ENCODE measurements around the gene RGS8. TPM values are rescaled to one million over a fixed set of nuclear protein-coding genes. Genes with fewer than 3 reads are reported as not detected.

Gene RGS8
- under 1 TPM in 1 of 2 experiments, not detected in 1; 0.05 TPM for total RNA-seq

- ChIA-PET POLR2A (interaction anchor here (0.7 kb wide), 1 partner anchor 109 kb away, joined by 3 read pairs; no protein-coding TSS in a partner anchor), CTCF (interaction anchor here (0.6 to 1.5 kb wide), 3 partner anchors 21 to 98 kb away, joined by 3 to 6 read pairs (median 4); no protein-coding TSS in a partner anchor)
- no peak for DNase-seq
- no peak within 1 kb of the TSS for H3K27ac Mint-ChIP-seq
- no peaks in the 10 kb centered on the region for H3K36me3 Mint-ChIP-seq
- peaks cover 17% of the 10 kb centered on the region for H3K27me3 Mint-ChIP-seq
- intact Hi-C loops (cut with micrococcal nuclease): no loop called here
- H3K4me3 Mint-ChIP-seq: no peak within 1 kb of the TSS
- H3K9me3 Mint-ChIP-seq: no peaks in the 10 kb centered on the region
- peaks cover 6% of the 10 kb centered on the region for H3K4me1 Mint-ChIP-seq (ENCODE audit: low read depth)
Measured at GRCh38 chr1:182684116-182684828, at the start of gene RGS8. Gene RGS8 (minus strand): TSS chr1:182684587. CDS start chr1:182669649, 14,938 bp downstream.

- POLR2A ChIA-PET: no interaction called here
- Mint-ChIP-seq H3K27me3 (peaks cover 6% of the 10 kb centered on the region), H3K9me3 (no peaks in the 10 kb centered on the region), H3K4me1 (ENCODE audit: low read depth) (no peaks in the 10 kb centered on the region), H3K27ac (no peak overlapping the region), H3K36me3 (no peaks in the 10 kb centered on the region), H3K4me3 (no peak overlapping the region)
- CTCF ChIA-PET: interaction anchor here (0.9 kb wide), 1 partner anchor 50 kb away, joined by 3 read pairs; no protein-coding TSS in a partner anchor
- DNase-seq: no peak
- intact Hi-C loops (cut with micrococcal nuclease): no loop called here
Measured at GRCh38 chr1:182731852-182732575, 47.6 kb upstream of the RGS8 start.

- H3K9me3 Mint-ChIP-seq: no peaks in the 10 kb centered on the region
- ChIA-PET POLR2A (no interaction called here), CTCF (no interaction called here)
- intact Hi-C loops (cut with micrococcal nuclease): no loop called here
- H3K4me1 Mint-ChIP-seq (ENCODE audit: low read depth): no peaks in the 10 kb centered on the region
- H3K36me3 Mint-ChIP-seq: no peaks in the 10 kb centered on the region
- H3K4me3 Mint-ChIP-seq: no peak overlapping the region
- no peaks in the 10 kb centered on the region for H3K27me3 Mint-ChIP-seq
- DNase-seq: no peak
- H3K27ac Mint-ChIP-seq: no peak overlapping the region
Measured at GRCh38 chr1:182726912-182727311, 42.5 kb upstream of the RGS8 start.

- H3K36me3 Mint-ChIP-seq: no peaks in the 10 kb centered on the region
- intact Hi-C loops (cut with micrococcal nuclease): no loop called here
- ChIA-PET CTCF (no interaction called here), POLR2A (no interaction called here)
- H3K27ac Mint-ChIP-seq: no peak overlapping the region
- H3K4me3 Mint-ChIP-seq: no peak overlapping the region
- no peaks in the 10 kb centered on the region for H3K27me3 Mint-ChIP-seq
- H3K9me3 Mint-ChIP-seq: no peaks in the 10 kb centered on the region
- no peak for DNase-seq
- H3K4me1 Mint-ChIP-seq (ENCODE audit: low read depth): peaks cover 3% of the 10 kb centered on the region
Measured at GRCh38 chr1:182725259-182726255, 41.2 kb upstream of the RGS8 start.

GRCh38 chr1:182724215-182724614, 39.8 kb upstream of the RGS8 start:
- H3K4me1 Mint-ChIP-seq (ENCODE audit: low read depth): peaks cover 3% of the 10 kb centered on the region
- H3K4me3 Mint-ChIP-seq: no peak overlapping the region
- DNase-seq: no peak
- ChIA-PET CTCF (interaction anchor here (1.1 to 1.6 kb wide), 2 partner anchors 95 to 129 kb away, joined by 3 read pairs; no protein-coding TSS in a partner anchor), POLR2A (no interaction called here)
- no peaks in the 10 kb centered on the region for H3K9me3 Mint-ChIP-seq
- intact Hi-C loops (cut with micrococcal nuclease): no loop called here
- no peaks in the 10 kb centered on the region for H3K27me3 Mint-ChIP-seq
- H3K36me3 Mint-ChIP-seq: no peaks in the 10 kb centered on the region
- H3K27ac Mint-ChIP-seq: no peak overlapping the region

- intact Hi-C loops (cut with micrococcal nuclease): no loop called here
- Mint-ChIP-seq H3K9me3 (no peaks in the 10 kb centered on the region), H3K4me3 (no peak overlapping the region), H3K27ac (no peak overlapping the region), H3K36me3 (no peaks in the 10 kb centered on the region), H3K27me3 (no peaks in the 10 kb centered on the region), H3K4me1 (ENCODE audit: low read depth) (peaks cover 4% of the 10 kb centered on the region)
- no peak for DNase-seq
- ChIA-PET POLR2A (no interaction called here), CTCF (interaction anchor here (1.1 to 1.6 kb wide), 2 partner anchors 94 to 128 kb away, joined by 3 read pairs; no protein-coding TSS in a partner anchor)
Measured at GRCh38 chr1:182723200-182723599, 38.8 kb upstream of the RGS8 start.

- Mint-ChIP-seq H3K4me3 (no peak overlapping the region), H3K9me3 (no peaks in the 10 kb centered on the region), H3K27me3 (no peaks in the 10 kb centered on the region), H3K36me3 (no peaks in the 10 kb centered on the region), H3K4me1 (ENCODE audit: low read depth) (peaks cover 19% of the 10 kb centered on the region), H3K27ac (no peak overlapping the region)
- ChIA-PET POLR2A (no interaction called here), CTCF (no interaction called here)
- no peak for DNase-seq
- intact Hi-C loops (cut with micrococcal nuclease): no loop called here
Measured at GRCh38 chr1:182721525-182721924, 37.1 kb upstream of the RGS8 start.

GRCh38 chr1:182720463-182720862, 36.1 kb upstream of the RGS8 start:
- Mint-ChIP-seq H3K27ac (no peak overlapping the region), H3K4me1 (ENCODE audit: low read depth) (peaks cover 21% of the 10 kb centered on the region), H3K4me3 (no peak overlapping the region), H3K9me3 (no peaks in the 10 kb centered on the region), H3K36me3 (no peaks in the 10 kb centered on the region), H3K27me3 (no peaks in the 10 kb centered on the region)
- POLR2A ChIA-PET: no interaction called here
- intact Hi-C loops (cut with micrococcal nuclease): no loop called here
- CTCF ChIA-PET: no interaction called here
- no peak for DNase-seq

GRCh38 chr1:182719553-182719952, 35.2 kb upstream of the RGS8 start:
- Mint-ChIP-seq H3K27me3 (no peaks in the 10 kb centered on the region), H3K27ac (no peak overlapping the region), H3K36me3 (no peaks in the 10 kb centered on the region), H3K4me1 (ENCODE audit: low read depth) (peaks cover 26% of the 10 kb centered on the region), H3K4me3 (no peak overlapping the region), H3K9me3 (no peaks in the 10 kb centered on the region)
- CTCF ChIA-PET: no interaction called here
- POLR2A ChIA-PET: no interaction called here
- DNase-seq: no peak
- intact Hi-C loops (cut with micrococcal nuclease): loop anchor here (2.0 to 5.0 kb wide), 2 partner anchors 63 to 117 kb away; no protein-coding TSS in a partner anchor

GRCh38 chr1:182718311-182718710, 33.9 kb upstream of the RGS8 start:
- ChIA-PET POLR2A (no interaction called here), CTCF (interaction anchor here (1.7 to 2.6 kb wide), 2 partner anchors 90 to 123 kb away, joined by 4 to 10 read pairs; no protein-coding TSS in a partner anchor)
- Mint-ChIP-seq H3K9me3 (no peaks in the 10 kb centered on the region), H3K4me1 (ENCODE audit: low read depth) (peaks cover 38% of the 10 kb centered on the region), H3K27me3 (no peaks in the 10 kb centered on the region), H3K27ac (no peak overlapping the region), H3K36me3 (no peaks in the 10 kb centered on the region), H3K4me3 (no peak overlapping the region)
- intact Hi-C loops (cut with micrococcal nuclease): loop anchor here (2.0 to 5.0 kb wide), 2 partner anchors 64 to 116 kb away; no protein-coding TSS in a partner anchor
- peak; percentile 40 for DNase-seq

GRCh38 chr1:182716740-182717720, 32.6 kb upstream of the RGS8 start:
- ChIA-PET POLR2A (interaction anchor here (1.0 kb wide), 2 partner anchors 88 to 92 kb away, joined by 3 read pairs; no protein-coding TSS in a partner anchor), CTCF (interaction anchor here (0.9 to 2.6 kb wide), 3 partner anchors 66 to 122 kb away, joined by 4 to 10 read pairs (median 4); no protein-coding TSS in a partner anchor)
- Mint-ChIP-seq H3K4me3 (no peak overlapping the region), H3K4me1 (ENCODE audit: low read depth) (peaks cover 39% of the 10 kb centered on the region), H3K27me3 (no peaks in the 10 kb centered on the region), H3K27ac (peak overlapping the region; percentile 19), H3K9me3 (no peaks in the 10 kb centered on the region), H3K36me3 (no peaks in the 10 kb centered on the region)
- intact Hi-C loops (cut with micrococcal nuclease): loop anchor here (5.0 kb wide), 1 partner anchor 65 kb away; no protein-coding TSS in a partner anchor
- DNase-seq: no peak
